GM06990 (cell line): ENCODE data around the gene DNAAF3.

ENCODE experiments used
- DNase-seq: peaks from one replicate; pipeline ENCODE4 v3.0.0-alpha.2; 2011; ENCODE audit not compliant: insufficient read length; ENCODE audit errors: extremely low read depth
- H3K27me3 ChIP-seq: replicated peaks from 2 replicates; pipeline ENCODE4 v1.6.0; 2011; ENCODE audit warnings: low read length; ENCODE audit not compliant: control insufficient read depth, insufficient read depth
- H3K36me3 ChIP-seq: 2 replicates; pipeline ENCODE4 v1.5.1; 2011; ENCODE audit warnings: low read length; ENCODE audit not compliant: control insufficient read depth, insufficient read depth
- H3K4me3 ChIP-seq: replicated peaks from 2 replicates; pipeline ENCODE4 v1.5.1; 2011; ENCODE audit warnings: low read depth, mild to moderate bottlenecking, control low read depth, low read length
- CTCF ChIP-seq: IDR thresholded peaks from 2 replicates; pipeline ENCODE4 v1.5.1; 2011; ENCODE audit warnings: low read length, control low read depth, mild to moderate bottlenecking, inconsistent platforms; ENCODE audit not compliant: insufficient read depth, poor library complexity, severe bottlenecking

DNAAF3 gene

GRCh38 chr19:55133639-55134444, 32.6 kb downstream of the DNAAF3 start:
- DNase-seq = no peak
- TF ChIP-seq CTCF = no peak
- Histone ChIP-seq H3K27me3 (peaks cover 3% of the 10 kb centered on the region), H3K36me3 (no peaks in the 10 kb centered on the region), H3K4me3 (no peak overlapping the region)

GRCh38 chr19:55132453-55133129, 33.8 kb downstream of the DNAAF3 start:
- H3K27me3 ChIP-seq = peaks cover 3% of the 10 kb centered on the region
- H3K4me3 ChIP-seq = no peak overlapping the region
- H3K36me3 ChIP-seq = no peaks in the 10 kb centered on the region
- DNase-seq = no peak
- TF ChIP-seq CTCF = peak; percentile 48

- no peak for TF ChIP-seq CTCF
- DNase-seq = no peak
- no peak overlapping the region for H3K4me3 ChIP-seq
- no peaks in the 10 kb centered on the region for H3K36me3 ChIP-seq
- H3K27me3 ChIP-seq = peaks cover 3% of the 10 kb centered on the region
Observed at GRCh38 chr19:55131421-55131820, 35.0 kb downstream of the DNAAF3 start.

- H3K36me3 ChIP-seq = no peaks in the 10 kb centered on the region; the same call in 1 of the 2 replicates
- no peak for DNase-seq
- H3K27me3 ChIP-seq = no peaks in the 10 kb centered on the region
- no peak overlapping the region for H3K4me3 ChIP-seq
- TF ChIP-seq CTCF = no peak
Observed at GRCh38 chr19:55119053-55119452, 47.4 kb downstream of the DNAAF3 start.

- no peak for TF ChIP-seq CTCF
- H3K36me3 ChIP-seq = no peaks in the 10 kb centered on the region; the same call in 1 of the 2 replicates
- no peaks in the 10 kb centered on the region for H3K27me3 ChIP-seq
- H3K4me3 ChIP-seq = peak overlapping the region; percentile 68
- no peak for DNase-seq
Observed at GRCh38 chr19:55118401-55118991, 47.9 kb downstream of the DNAAF3 start.
